Choroid plexus epithelial cell (primary cell): ENCODE results near the gene PSMC4.
A peak's percentile ranks its signal among the peaks of the same experiment; 100 is the strongest.

Source experiments
- DNase-seq: peaks from one replicate; pipeline ENCODE4 v3.0.0-alpha.2; 2010; ENCODE audit warnings: low read depth
- H3K4me3 ChIP-seq: 2 replicates; pipeline ENCODE4 v1.5.1; 2011; ENCODE audit warnings: low read depth, mild to moderate bottlenecking, control low read depth, low read length, moderate library complexity
- TF ChIP-seq, protein P1 (sequence below): conservative IDR thresholded peaks from 2 replicates; pipeline ENCODE4 v1.5.1; 2011; ENCODE audit warnings: low read depth, mild to moderate bottlenecking, control low read depth, inconsistent platforms, low read length, moderate library complexity

The PSMC4 gene

GRCh38 chr19:39970675-39971379, at the start of gene PSMC4:
Gene PSMC4, plus strand, starts transcription at chr19:39971165. Its CDS starts 38 bp downstream, at chr19:39971203.
- H3K4me3 ChIP-seq, result peak within 1 kb of the TSS; percentile 76
- DNase-seq, result peak; percentile 100
- TF ChIP-seq, protein P1, sequence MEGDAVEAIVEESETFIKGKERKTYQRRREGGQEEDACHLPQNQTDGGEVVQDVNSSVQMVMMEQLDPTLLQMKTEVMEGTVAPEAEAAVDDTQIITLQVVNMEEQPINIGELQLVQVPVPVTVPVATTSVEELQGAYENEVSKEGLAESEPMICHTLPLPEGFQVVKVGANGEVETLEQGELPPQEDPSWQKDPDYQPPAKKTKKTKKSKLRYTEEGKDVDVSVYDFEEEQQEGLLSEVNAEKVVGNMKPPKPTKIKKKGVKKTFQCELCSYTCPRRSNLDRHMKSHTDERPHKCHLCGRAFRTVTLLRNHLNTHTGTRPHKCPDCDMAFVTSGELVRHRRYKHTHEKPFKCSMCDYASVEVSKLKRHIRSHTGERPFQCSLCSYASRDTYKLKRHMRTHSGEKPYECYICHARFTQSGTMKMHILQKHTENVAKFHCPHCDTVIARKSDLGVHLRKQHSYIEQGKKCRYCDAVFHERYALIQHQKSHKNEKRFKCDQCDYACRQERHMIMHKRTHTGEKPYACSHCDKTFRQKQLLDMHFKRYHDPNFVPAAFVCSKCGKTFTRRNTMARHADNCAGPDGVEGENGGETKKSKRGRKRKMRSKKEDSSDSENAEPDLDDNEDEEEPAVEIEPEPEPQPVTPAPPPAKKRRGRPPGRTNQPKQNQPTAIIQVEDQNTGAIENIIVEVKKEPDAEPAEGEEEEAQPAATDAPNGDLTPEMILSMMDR, result peak; percentile 92

GRCh38 chr19:39923862-39924261, 47.1 kb upstream of the PSMC4 start:
- no peak for DNase-seq
- H3K4me3 ChIP-seq, result no peak overlapping the region
- TF ChIP-seq, protein P1, result no peak

DNA sequence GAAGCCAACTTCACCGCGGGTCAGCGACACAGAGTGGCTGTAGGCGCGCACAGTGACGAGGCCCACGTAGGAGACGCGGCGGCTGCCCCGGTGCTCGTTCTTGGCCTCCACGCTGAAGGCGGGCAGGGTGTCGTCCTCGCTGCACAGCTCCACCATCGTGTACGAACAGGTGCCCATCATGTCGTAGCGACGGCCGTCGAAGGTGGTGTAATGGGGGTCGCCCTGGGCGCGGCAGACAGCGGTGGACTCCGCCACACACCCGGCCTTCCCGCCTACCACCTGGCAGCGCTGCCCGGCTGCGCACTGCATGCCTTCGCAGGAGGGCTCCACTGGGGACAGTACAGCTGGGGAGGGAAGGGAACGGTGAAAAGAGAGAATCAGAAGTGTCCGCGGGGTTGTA, 46.6 kb upstream of the PSMC4 start:
- H3K4me3 ChIP-seq, result no peak overlapping the region
- no peak for DNase-seq
- TF ChIP-seq, protein P1, result no peak

DNA sequence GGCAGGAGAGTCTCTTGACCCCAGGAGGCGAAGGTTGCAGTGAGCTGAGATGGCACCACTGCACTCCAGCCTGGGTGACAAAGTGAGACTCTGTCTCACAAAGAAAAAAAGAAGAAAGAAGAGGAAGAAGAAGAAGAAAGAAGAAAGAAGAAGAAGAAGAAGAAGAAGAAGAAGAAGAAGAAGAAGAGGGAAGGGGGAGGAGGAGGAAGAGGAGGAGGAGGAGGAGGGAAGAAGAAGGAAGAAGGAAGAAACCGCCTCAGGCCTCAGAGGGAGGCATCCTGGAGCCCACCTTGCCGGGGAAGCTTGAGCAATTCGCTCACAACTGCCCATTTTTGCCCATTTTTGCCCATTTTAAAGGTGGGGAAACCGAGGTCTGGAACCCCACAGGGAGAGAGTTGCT, 46.0 kb upstream of the PSMC4 start:
- DNase-seq, result no peak
- H3K4me3 ChIP-seq, result no peak overlapping the region
- TF ChIP-seq, protein P1, result no peak

- DNase-seq, result no peak
- TF ChIP-seq, protein P1, result no peak
- H3K4me3 ChIP-seq, result no peak overlapping the region
Observed at GRCh38 chr19:39926170-39926760, 44.7 kb upstream of the PSMC4 start.

DNA sequence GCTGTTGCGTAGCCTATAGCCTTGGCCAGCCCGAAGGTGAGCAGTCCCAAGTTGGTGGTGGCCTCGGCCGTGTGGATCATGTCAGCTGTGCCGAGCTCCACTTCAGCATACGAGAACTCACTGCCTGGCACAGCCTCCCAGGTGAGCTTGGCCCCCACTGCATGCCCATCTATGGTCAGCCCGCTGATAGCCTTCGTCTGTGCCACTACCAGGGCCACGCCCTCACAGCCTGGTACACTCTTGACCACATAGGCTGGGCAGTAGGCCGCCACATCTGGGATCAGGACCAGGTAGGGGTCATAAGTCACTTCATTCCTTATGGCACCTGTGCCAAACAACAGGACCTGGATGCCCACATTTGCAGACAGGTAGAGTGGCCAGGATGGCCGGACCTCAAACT, 43.9 kb upstream of the PSMC4 start:
- DNase-seq, result no peak
- TF ChIP-seq, protein P1, result no peak
- H3K4me3 ChIP-seq, result no peak overlapping the region
